ENCODE results near the gene BMPR1B.

BMPR1B gene

DNA sequence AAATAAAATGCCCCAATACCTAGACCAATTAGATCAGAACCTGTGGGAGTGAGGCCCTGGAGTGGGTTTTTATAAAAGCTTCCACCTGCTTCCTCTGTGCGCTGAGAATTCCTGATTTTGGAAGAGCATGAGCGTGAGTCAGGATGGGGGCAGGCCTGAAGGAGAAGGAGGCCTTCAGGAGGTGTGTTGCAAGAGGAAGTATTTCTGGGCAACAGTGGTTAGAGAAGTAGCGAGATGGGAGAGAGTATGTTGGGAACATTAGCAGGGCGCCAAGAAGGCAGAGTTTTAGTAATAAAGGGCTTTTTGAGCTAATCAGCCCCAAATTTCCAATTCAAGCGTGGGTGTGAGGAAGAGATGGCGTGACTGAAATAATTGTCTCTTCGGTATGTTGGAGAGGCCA is 441.2 kb downstream of the BMPR1B start:
- no peak for FAIRE-seq

DNA sequence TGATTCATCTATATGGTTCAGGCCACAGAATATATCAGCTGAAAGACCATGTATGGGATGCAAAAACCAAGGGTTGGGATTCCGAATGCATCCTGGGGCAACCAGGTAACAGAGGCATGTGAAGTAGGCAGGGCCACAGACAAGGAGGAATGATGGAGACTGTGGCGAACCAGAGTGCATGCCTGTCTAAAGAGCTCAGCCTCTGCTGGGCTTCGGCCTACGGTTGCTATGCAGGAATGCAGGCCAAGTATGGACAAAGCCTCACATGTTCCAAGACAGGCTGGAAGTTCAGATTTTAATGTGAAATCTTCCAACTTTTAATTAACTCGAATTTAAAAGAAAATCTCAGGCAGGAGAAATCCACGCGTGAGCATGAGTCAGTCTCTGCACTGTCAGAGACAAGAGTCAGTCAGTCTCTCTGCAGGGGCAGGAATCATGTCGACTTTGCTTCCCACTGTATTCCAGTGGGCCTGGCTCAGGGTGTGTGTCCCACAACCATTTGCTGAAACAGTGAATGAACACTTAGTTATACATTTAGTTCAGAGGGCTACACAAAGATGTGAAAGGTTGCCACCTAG is 446.6 kb downstream of the BMPR1B start:
- no peak for FAIRE-seq

DNA sequence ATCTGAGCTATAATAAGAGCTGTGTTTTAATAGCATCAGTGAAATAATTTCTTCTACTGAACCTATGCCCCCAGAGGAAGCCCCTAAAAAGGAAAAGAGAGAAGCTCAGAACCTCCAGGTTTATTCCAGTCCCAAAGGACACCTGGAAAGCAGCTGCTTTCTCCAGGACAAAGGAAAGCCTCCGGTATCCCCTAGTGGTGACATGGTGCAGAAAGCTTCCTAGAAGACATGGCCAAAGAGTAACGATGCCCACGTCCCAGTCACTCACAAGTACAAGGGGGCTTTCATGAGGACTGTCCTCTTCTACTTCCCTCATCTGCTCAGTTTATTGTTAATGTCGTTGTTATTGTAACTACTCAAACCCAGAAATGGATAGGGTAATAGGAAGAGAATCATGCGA is 447.1 kb downstream of the BMPR1B start:
- no peak for FAIRE-seq
